Large intestine (tissue), 3 donors: Measurements from ENCODE around the gene LRRC57. TPM values are rescaled to one million over a fixed set of nuclear protein-coding genes. Genes with fewer than 3 reads are reported as not detected.
"Not testable (repeated sequence)": the region's sequence is repeated elsewhere in the genome, so short reads cannot be mapped to it uniquely, and the experiment has no call there.

Experiments
- DNase-seq, 2 donors: peaks; one replicate each; pipeline versions ENCODE4 v3.0.0 to v3.0.0-alpha.2; 2013
- H3K27ac ChIP-seq: one replicate; pipeline ENCODE4 v1.5.1; 2013; ENCODE audit warnings: low read length
- H3K27me3 ChIP-seq: 2 replicates; pipeline ENCODE4 v1.6.1; 2013; ENCODE audit warnings: low read length; ENCODE audit not compliant: control insufficient read depth, insufficient read depth
- H3K36me3 ChIP-seq: 2 replicates; pipeline ENCODE4 v1.6.1; 2013; ENCODE audit warnings: low read length; ENCODE audit not compliant: control insufficient read depth, insufficient read depth
- H3K4me1 ChIP-seq: one replicate; pipeline ENCODE4 v1.6.1; 2013; ENCODE audit warnings: low read length; ENCODE audit not compliant: control insufficient read depth, insufficient read depth
- H3K4me3 ChIP-seq: one replicate; pipeline ENCODE4 v1.5.1; 2013; ENCODE audit warnings: low read length
- H3K9me3 ChIP-seq: one replicate; pipeline ENCODE4 v1.6.1; 2013; ENCODE audit warnings: mild to moderate bottlenecking, low read depth, low read length, moderate library complexity; ENCODE audit not compliant: control insufficient read depth
- WGBS: methylation state at CpG from one replicate; pipeline ENCODE4 v1.1.5; 2013; ENCODE audit warnings: low lambda C conversion rate; ENCODE audit not compliant: insufficient coverage; 5-methylcytosine and 5-hydroxymethylcytosine counted together
- polyA plus RNA-seq: library from polyadenylated mRNA; unstranded; fragments of 120-200 nt; gene quantifications from one replicate; pipeline ENCODE4 v1.2.1, GENCODE V29; 2013

Gene LRRC57
- polyA plus RNA-seq, 1 donor = 22.2 TPM

DNA sequence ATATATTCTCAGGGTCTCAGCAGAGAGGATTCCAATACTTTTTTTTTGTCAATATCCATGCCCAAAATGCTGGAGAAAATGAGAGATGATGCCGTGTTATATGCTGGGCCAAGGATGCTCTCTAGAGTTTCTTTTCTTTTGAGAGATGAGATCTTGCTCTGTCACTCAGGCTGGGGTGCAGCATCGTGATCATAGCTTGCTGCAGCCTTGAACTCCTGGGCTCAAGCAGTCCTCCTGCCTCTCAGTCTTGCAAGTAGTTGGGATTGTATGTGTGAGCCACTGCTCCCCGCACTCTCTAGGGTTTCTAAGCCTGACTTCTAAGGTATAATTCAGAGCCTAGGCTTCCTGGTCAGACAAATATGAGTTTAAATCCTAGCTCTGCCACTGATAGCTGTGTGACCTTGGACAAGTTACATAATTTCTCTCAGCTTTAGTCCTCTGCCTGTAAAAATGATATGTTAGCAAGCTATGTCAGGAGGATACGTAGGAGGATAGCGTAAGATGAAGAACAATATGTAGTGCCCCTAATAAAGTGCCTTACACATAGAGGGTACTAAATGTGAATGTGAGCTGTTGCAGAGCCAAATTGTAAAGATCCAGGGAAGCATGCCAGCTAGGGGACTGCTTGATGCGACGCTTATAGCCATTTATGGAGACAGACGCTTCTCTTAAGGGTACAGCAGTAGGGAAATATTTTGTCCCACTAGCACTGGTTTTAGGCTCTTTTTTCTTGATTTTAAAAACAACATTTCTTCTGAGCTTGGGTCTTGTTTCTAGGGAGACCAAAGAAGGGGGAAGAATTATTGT is 34.2 kb upstream of the LRRC57 start:
- WGBS = 100% methylated on average over 1 of the region's 8 CpGs
- DNase-seq = no peak

GRCh38 chr15:42581272-42581730 is 32.7 kb upstream of the LRRC57 start:
- Histone ChIP-seq H3K27ac (peak overlapping the region; percentile 43), H3K4me3 (peak overlapping the region; percentile 40), H3K9me3 (no peaks in the 10 kb centered on the region), H3K36me3 (peaks cover 2% of the 10 kb centered on the region), H3K27me3 (peaks cover 26% of the 10 kb centered on the region), H3K4me1 (peaks cover 5% of the 10 kb centered on the region)
- peak; percentile 67 to 86 for DNase-seq
- no CpG with 5 or more reads among the region's 37 CpGs for WGBS

More for the DNA sequence above, 34.2 kb upstream of the LRRC57 start:
- Histone ChIP-seq H3K36me3 (peaks cover 2% of the 10 kb centered on the region), H3K4me3 (no peak overlapping the region), H3K4me1 (peaks cover 5% of the 10 kb centered on the region), H3K27ac (peak overlapping the region; percentile 21), H3K9me3 (no peaks in the 10 kb centered on the region), H3K27me3 (peaks cover 18% of the 10 kb centered on the region)

DNA sequence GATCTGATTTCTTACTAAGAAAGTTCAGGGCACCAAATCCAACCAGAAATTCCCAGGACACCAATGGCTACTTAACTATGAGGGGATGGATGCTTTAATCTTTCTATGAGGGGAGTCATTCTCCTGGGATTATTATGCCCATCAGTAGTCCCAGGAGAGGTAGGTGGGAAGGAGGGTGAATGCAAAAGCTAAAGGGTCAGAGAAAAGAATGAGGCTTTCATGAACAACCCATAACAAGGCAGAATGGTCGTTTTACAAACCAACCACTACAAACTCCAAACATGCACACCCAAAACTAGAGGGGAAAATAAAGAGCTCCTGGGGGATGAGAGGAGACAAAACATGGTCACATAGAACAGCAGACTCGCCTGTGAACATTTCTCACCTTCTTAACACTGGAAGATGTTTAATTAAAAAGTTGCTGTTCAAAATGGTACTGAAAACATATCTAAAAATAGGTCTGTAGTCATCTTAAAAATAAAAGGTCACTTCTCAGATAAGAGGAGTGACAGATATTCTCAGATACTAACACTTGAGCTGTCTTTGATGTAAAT is 30.5 kb upstream of the LRRC57 start:
- Histone ChIP-seq H3K4me3 (no peak overlapping the region), H3K27me3 (peaks cover 34% of the 10 kb centered on the region), H3K4me1 (peaks cover 18% of the 10 kb centered on the region), H3K27ac (no peak overlapping the region), H3K36me3 (no peaks in the 10 kb centered on the region), H3K9me3 (no peaks in the 10 kb centered on the region)
- DNase-seq = no peak
- WGBS = no CpG with 5 or more reads among the region's 2 CpGs

GRCh38 chr15:42577514-42578031 is 29.0 kb upstream of the LRRC57 start:
- Histone ChIP-seq H3K36me3 (no peaks in the 10 kb centered on the region), H3K9me3 (no peaks in the 10 kb centered on the region), H3K4me3 (no peak overlapping the region), H3K27ac (no peak overlapping the region), H3K27me3 (peaks cover 34% of the 10 kb centered on the region), H3K4me1 (peaks cover 18% of the 10 kb centered on the region)
- WGBS = no CpG with 5 or more reads among the region's 1 CpG
- DNase-seq = no peak

- 100% methylated on average over 1 of the region's 1 CpG for WGBS
- no peak for DNase-seq
- no peaks in the 10 kb centered on the region for H3K9me3 ChIP-seq
- H3K27ac ChIP-seq = no peak overlapping the region
- peaks cover 31% of the 10 kb centered on the region for H3K27me3 ChIP-seq
- H3K36me3 ChIP-seq = no peaks in the 10 kb centered on the region
- no peak overlapping the region for H3K4me3 ChIP-seq
- H3K4me1 ChIP-seq = peaks cover 16% of the 10 kb centered on the region
Measured at GRCh38 chr15:42576776-42577175, 28.2 kb upstream of the LRRC57 start.

- DNase-seq = no peak
- Histone ChIP-seq H3K4me1 (peaks cover 13% of the 10 kb centered on the region), H3K4me3 (peak overlapping the region; percentile 79), H3K36me3 (no peaks in the 10 kb centered on the region), H3K27me3 (peaks cover 28% of the 10 kb centered on the region), H3K27ac (peak overlapping the region; percentile 56), H3K9me3 (no peaks in the 10 kb centered on the region)
- 20% methylated on average over 3 of the region's 16 CpGs for WGBS
Measured at GRCh38 chr15:42576040-42576594, 27.5 kb upstream of the LRRC57 start.

- DNase-seq = peak; percentile 98 to 99
- peaks cover 13% of the 10 kb centered on the region for H3K4me1 ChIP-seq
- peak within 1 kb of the TSS; percentile 79 for H3K4me3 ChIP-seq
- no CpG with 5 or more reads among the region's 95 CpGs for WGBS
- no peaks in the 10 kb centered on the region for H3K9me3 ChIP-seq
- no peaks in the 10 kb centered on the region for H3K36me3 ChIP-seq
- peak within 1 kb of the TSS; percentile 65 for H3K27ac ChIP-seq
- peaks cover 25% of the 10 kb centered on the region for H3K27me3 ChIP-seq
Measured at GRCh38 chr15:42575188-42576039, 26.8 kb upstream of the LRRC57 start, which contains the start of gene STARD9. Gene STARD9 (plus strand): TSS chr15:42575606. CDS start chr15:42575716, 110 bp downstream.

- H3K4me1 ChIP-seq = no peaks in the 10 kb centered on the region
- H3K36me3 ChIP-seq = peaks cover 27% of the 10 kb centered on the region
- no peak for DNase-seq
- no peak overlapping the region for H3K27ac ChIP-seq
- H3K4me3 ChIP-seq = no peak overlapping the region
- WGBS = no CpG with 5 or more reads among the region's 3 CpGs
- H3K27me3 ChIP-seq = no peaks in the 10 kb centered on the region
- H3K9me3 ChIP-seq = no peaks in the 10 kb centered on the region
Measured at GRCh38 chr15:42558739-42559138, 10.1 kb upstream of the LRRC57 start.

DNA sequence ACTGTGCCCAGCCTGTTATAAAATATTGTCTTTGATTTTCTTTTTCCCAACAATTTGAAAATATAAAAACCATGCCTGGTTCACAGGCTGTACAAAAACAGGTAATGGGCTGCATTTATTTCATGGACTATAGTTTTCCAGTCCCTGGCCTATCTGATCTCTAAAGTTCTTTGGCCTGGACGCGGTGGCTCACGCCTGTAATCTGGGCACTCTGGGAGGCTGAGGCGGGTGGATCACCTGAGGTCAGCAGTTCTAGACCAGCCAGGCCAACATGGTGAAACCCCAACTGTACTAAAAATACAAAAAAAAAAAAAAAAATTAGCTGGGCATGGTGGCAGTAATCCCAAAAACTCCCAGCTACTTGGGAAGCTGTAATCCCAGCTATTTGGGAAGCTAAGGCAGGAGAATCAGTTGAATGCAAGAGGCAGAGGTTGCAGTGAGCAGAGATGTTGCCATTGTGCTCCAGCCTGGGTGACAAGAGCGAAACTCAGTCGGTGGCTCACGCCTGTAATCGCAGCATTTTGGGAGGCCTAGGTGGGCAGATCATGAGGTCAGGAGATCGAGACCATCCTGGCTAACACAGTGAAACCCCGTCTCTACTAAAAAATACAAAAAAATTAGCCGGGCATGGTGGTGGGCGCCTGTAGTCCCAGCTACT is 8.1 kb upstream of the LRRC57 start:
- H3K27me3 ChIP-seq, H3K27ac ChIP-seq, H3K4me1 ChIP-seq, H3K4me3 ChIP-seq, DNase-seq, H3K9me3 ChIP-seq: not testable (repeated sequence)
- 100% methylated on average over 2 of the region's 12 CpGs for WGBS
- H3K36me3 ChIP-seq = peaks cover 15% of the 10 kb centered on the region
